Measurements from ENCODE around the gene SMCO4. TPM values are rescaled to one million over a fixed set of nuclear protein-coding genes. Genes with fewer than 3 reads are reported as not detected.

Gene SMCO4
- total RNA-seq, 2 experiments from 2014 or later = 36.1 to 44.1 TPM

DNA sequence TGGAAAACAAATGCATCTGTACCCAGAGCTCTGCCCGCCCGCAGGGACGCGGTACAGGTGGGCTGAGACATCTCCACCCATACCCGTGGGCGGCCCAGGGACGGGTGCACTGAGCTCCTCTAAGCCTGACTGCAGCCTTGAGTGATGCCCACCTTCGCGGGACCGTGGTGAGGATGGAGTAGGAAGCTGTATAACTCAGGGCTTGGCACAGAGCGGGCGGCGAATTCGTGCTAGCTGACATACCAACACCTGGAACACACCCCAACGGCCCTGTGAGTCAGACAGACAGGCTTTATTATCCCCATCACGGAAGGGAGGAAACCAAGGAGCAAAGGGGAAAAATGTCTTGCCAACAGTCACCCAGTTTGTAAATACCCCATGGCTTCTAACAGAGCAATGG lies 61.9 kb downstream of the SMCO4 start:
- ChIA-PET CTCF (ENCODE audit: unreplicated experiment) (no interaction called here), POLR2A (interaction anchor here (0.5 kb wide), 1 partner anchor 13 kb away, joined by 3 read pairs; no protein-coding TSS in a partner anchor)
- Histone ChIP-seq H3K36me3 (ENCODE audit: insufficient read depth, low read length) (no peaks in the 10 kb centered on the region), H3K27ac (ENCODE audit: low read depth, low read length, poor library complexity, severe bottlenecking) (no peak overlapping the region), H4K20me1 (ENCODE audit: insufficient read depth, low read length) (no peaks in the 10 kb centered on the region), H3K4me2 (ENCODE audit: low read length) (no peak overlapping the region), H3K4me3 (ENCODE audit: low read depth, low read length, poor library complexity, severe bottlenecking) (no peak overlapping the region), H3K79me2 (ENCODE audit: insufficient read depth, low read depth, low read length) (no peaks in the 10 kb centered on the region), H2AFZ (ENCODE audit: low read length) (no peak overlapping the region), H3K4me1 (ENCODE audit: insufficient read depth, low read length, poor library complexity, severe bottlenecking) (no peaks in the 10 kb centered on the region), H3K9me3 (ENCODE audit: low read length) (no peaks in the 10 kb centered on the region), H3K9me2 (ENCODE audit: insufficient read depth, low read length) (no peaks in the 10 kb centered on the region)
- intact Hi-C loops (cut with micrococcal nuclease; ENCODE audit: unreplicated experiment) = no loop called here
- TF ChIP-seq, protein P1, sequence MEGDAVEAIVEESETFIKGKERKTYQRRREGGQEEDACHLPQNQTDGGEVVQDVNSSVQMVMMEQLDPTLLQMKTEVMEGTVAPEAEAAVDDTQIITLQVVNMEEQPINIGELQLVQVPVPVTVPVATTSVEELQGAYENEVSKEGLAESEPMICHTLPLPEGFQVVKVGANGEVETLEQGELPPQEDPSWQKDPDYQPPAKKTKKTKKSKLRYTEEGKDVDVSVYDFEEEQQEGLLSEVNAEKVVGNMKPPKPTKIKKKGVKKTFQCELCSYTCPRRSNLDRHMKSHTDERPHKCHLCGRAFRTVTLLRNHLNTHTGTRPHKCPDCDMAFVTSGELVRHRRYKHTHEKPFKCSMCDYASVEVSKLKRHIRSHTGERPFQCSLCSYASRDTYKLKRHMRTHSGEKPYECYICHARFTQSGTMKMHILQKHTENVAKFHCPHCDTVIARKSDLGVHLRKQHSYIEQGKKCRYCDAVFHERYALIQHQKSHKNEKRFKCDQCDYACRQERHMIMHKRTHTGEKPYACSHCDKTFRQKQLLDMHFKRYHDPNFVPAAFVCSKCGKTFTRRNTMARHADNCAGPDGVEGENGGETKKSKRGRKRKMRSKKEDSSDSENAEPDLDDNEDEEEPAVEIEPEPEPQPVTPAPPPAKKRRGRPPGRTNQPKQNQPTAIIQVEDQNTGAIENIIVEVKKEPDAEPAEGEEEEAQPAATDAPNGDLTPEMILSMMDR (conservative IDR thresholded peaks at IDR 0.05; ENCODE audit: low read length) = no peak
- TF ChIP-seq EZH2phosphoT487 (IDR thresholded peaks at IDR 0.05; ENCODE audit: borderline replicate concordance, low read depth, low read length) = no peak
- no peak for DNase-seq (ENCODE audit: low spot score)
- no TSS peak for BruUV-seq (replicated peaks)

- Histone ChIP-seq H3K4me2 (ENCODE audit: low read length) (no peak overlapping the region), H3K4me3 (ENCODE audit: low read depth, low read length, poor library complexity, severe bottlenecking) (no peak overlapping the region), H3K4me1 (ENCODE audit: insufficient read depth, low read length, poor library complexity, severe bottlenecking) (no peaks in the 10 kb centered on the region), H3K36me3 (ENCODE audit: insufficient read depth, low read length) (no peaks in the 10 kb centered on the region), H3K79me2 (ENCODE audit: insufficient read depth, low read depth, low read length) (no peaks in the 10 kb centered on the region), H3K27ac (ENCODE audit: low read depth, low read length, poor library complexity, severe bottlenecking) (no peak overlapping the region), H3K9me3 (ENCODE audit: low read length) (no peaks in the 10 kb centered on the region), H4K20me1 (ENCODE audit: insufficient read depth, low read length) (no peaks in the 10 kb centered on the region), H2AFZ (ENCODE audit: low read length) (no peak overlapping the region), H3K9me2 (ENCODE audit: insufficient read depth, low read length) (no peaks in the 10 kb centered on the region)
- no peak for DNase-seq (ENCODE audit: low spot score)
- intact Hi-C loops (cut with micrococcal nuclease; ENCODE audit: unreplicated experiment) = no loop called here
- ChIA-PET CTCF (ENCODE audit: unreplicated experiment) (no interaction called here), POLR2A (no interaction called here)
- BruUV-seq (replicated peaks) = no TSS peak
- no peak for TF ChIP-seq EZH2phosphoT487 (IDR thresholded peaks at IDR 0.05; ENCODE audit: borderline replicate concordance, low read depth, low read length)
- TF ChIP-seq, protein P1 (conservative IDR thresholded peaks at IDR 0.05; ENCODE audit: low read length) = no peak
These were observed 62.4 kb downstream of the SMCO4 start for GRCh38 chr11:93480756-93481155.

DNA sequence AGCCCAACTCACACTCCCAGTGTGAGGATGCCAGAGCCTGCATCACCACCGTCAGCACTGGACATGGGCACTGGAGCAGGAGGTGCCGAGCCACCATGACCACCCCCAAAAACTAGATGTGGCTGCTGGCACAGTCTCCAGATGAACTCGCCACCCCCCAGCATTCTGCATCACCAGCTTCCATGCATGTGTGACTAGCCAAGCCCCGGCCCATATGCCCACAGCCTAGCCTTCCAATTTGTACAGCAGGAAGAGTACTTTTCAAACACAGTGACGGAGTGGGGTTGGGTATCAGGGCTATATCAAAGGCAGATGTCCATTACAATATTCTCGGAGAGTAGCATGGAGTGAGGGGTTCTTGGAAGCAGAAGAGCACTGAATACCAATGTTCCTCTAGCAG lies 62.9 kb downstream of the SMCO4 start:
- ChIA-PET CTCF (ENCODE audit: unreplicated experiment) (no interaction called here), POLR2A (no interaction called here)
- intact Hi-C loops (cut with micrococcal nuclease; ENCODE audit: unreplicated experiment) = no loop called here
- Histone ChIP-seq H2AFZ (ENCODE audit: low read length) (no peak overlapping the region), H3K4me1 (ENCODE audit: insufficient read depth, low read length, poor library complexity, severe bottlenecking) (no peaks in the 10 kb centered on the region), H3K4me2 (ENCODE audit: low read length) (no peak overlapping the region), H3K27ac (ENCODE audit: low read depth, low read length, poor library complexity, severe bottlenecking) (no peak overlapping the region), H3K9me2 (ENCODE audit: insufficient read depth, low read length) (no peaks in the 10 kb centered on the region), H3K79me2 (ENCODE audit: insufficient read depth, low read depth, low read length) (no peaks in the 10 kb centered on the region), H3K4me3 (ENCODE audit: low read depth, low read length, poor library complexity, severe bottlenecking) (no peak overlapping the region), H3K9me3 (ENCODE audit: low read length) (no peaks in the 10 kb centered on the region), H3K36me3 (ENCODE audit: insufficient read depth, low read length) (no peaks in the 10 kb centered on the region), H4K20me1 (ENCODE audit: insufficient read depth, low read length) (no peaks in the 10 kb centered on the region)
- BruUV-seq (replicated peaks) = no TSS peak
- TF ChIP-seq, protein P1 (conservative IDR thresholded peaks at IDR 0.05; ENCODE audit: low read length) = no peak
- TF ChIP-seq EZH2phosphoT487 (IDR thresholded peaks at IDR 0.05; ENCODE audit: borderline replicate concordance, low read depth, low read length) = no peak
- no peak for DNase-seq (ENCODE audit: low spot score)
